ENCODE data around the gene CPSF7. TPM values are rescaled to one million over a fixed set of nuclear protein-coding genes. Genes with fewer than 3 reads are reported as not detected.

Gene CPSF7
- total RNA-seq, 1 donor from 2014 or later = 112 TPM

GRCh38 chr11:61380884-61381283, 48.9 kb downstream of the CPSF7 start:
- no peak for DNase-seq (ENCODE audit: low spot score in 2 of 2, unreplicated experiment in 2 of 2)
- H3K36me3 Mint-ChIP-seq = peaks cover 12% of the 10 kb centered on the region
- H3K9me3 Mint-ChIP-seq = no peaks in the 10 kb centered on the region

GRCh38 chr11:61378713-61379313, 51.0 kb downstream of the CPSF7 start:
- H3K4me1 Mint-ChIP-seq = peaks cover 6% of the 10 kb centered on the region
- no peak overlapping the region for H3K4me3 Mint-ChIP-seq
- peaks cover 22% of the 10 kb centered on the region for H3K36me3 Mint-ChIP-seq
- H3K27me3 Mint-ChIP-seq (ENCODE audit: low read depth) = no peaks in the 10 kb centered on the region
- TF ChIP-seq CTCF (IDR thresholded peaks at IDR 0.05; ENCODE audit: unreplicated experiment) = no peak
- H3K9me3 Mint-ChIP-seq = peaks cover 3% of the 10 kb centered on the region
- H3K27ac Mint-ChIP-seq = no peak overlapping the region
- DNase-seq (ENCODE audit: low spot score in 2 of 2, unreplicated experiment in 2 of 2) = no peak

More at GRCh38 chr11:61380884-61381283, 48.9 kb downstream of the CPSF7 start:
- H3K27me3 Mint-ChIP-seq (ENCODE audit: low read depth) = no peaks in the 10 kb centered on the region
- no peak for TF ChIP-seq CTCF (IDR thresholded peaks at IDR 0.05; ENCODE audit: unreplicated experiment)
- peaks cover 6% of the 10 kb centered on the region for H3K4me1 Mint-ChIP-seq
- H3K27ac Mint-ChIP-seq = no peak overlapping the region
- H3K4me3 Mint-ChIP-seq = no peak overlapping the region

GRCh38 chr11:61377461-61378160, 52.2 kb downstream of the CPSF7 start:
- H3K27ac Mint-ChIP-seq = no peak overlapping the region
- H3K4me3 Mint-ChIP-seq = no peak overlapping the region
- H3K36me3 Mint-ChIP-seq = peaks cover 27% of the 10 kb centered on the region
- peaks cover 6% of the 10 kb centered on the region for H3K9me3 Mint-ChIP-seq
- no peak for DNase-seq (ENCODE audit: low spot score in 2 of 2, unreplicated experiment in 2 of 2)
- no peak for TF ChIP-seq CTCF (IDR thresholded peaks at IDR 0.05; ENCODE audit: unreplicated experiment)
- no peaks in the 10 kb centered on the region for H3K27me3 Mint-ChIP-seq (ENCODE audit: low read depth)
- H3K4me1 Mint-ChIP-seq = peaks cover 6% of the 10 kb centered on the region

- Mint-ChIP-seq H3K36me3 (peaks cover 40% of the 10 kb centered on the region), H3K27me3 (ENCODE audit: low read depth) (no peaks in the 10 kb centered on the region), H3K4me1 (peaks cover 6% of the 10 kb centered on the region), H3K27ac (no peak overlapping the region), H3K4me3 (no peak overlapping the region), H3K9me3 (peaks cover 6% of the 10 kb centered on the region)
- no peak for DNase-seq (ENCODE audit: low spot score in 2 of 2, unreplicated experiment in 2 of 2)
- no peak for TF ChIP-seq CTCF (IDR thresholded peaks at IDR 0.05; ENCODE audit: unreplicated experiment)
These were observed 54.0 kb downstream of the CPSF7 start for GRCh38 chr11:61375761-61376108.

- Mint-ChIP-seq H3K4me1 (peaks cover 6% of the 10 kb centered on the region), H3K9me3 (peaks cover 6% of the 10 kb centered on the region), H3K36me3 (peaks cover 62% of the 10 kb centered on the region), H3K27me3 (ENCODE audit: low read depth) (no peaks in the 10 kb centered on the region), H3K4me3 (no peak overlapping the region), H3K27ac (no peak overlapping the region)
- no peak for DNase-seq (ENCODE audit: low spot score in 2 of 2, unreplicated experiment in 2 of 2)
- no peak for TF ChIP-seq CTCF (IDR thresholded peaks at IDR 0.05; ENCODE audit: unreplicated experiment)
These were observed 56.9 kb downstream of the CPSF7 start for GRCh38 chr11:61372659-61373420.

Data from mesothelial cell of epicardium (in vitro differentiated cells).